Bronchial epithelial cell (primary cell): ENCODE results near the gene RALGDS. TPM values are rescaled to one million over a fixed set of nuclear protein-coding genes. Genes with fewer than 3 reads are reported as not detected.

Experiments used
- DNase-seq: peaks from one replicate; pipeline ENCODE4 v3.0.0-alpha.2; 2010; ENCODE audit warnings: low read depth
- FAIRE-seq: peaks from 2 replicates; lab custom pipeline; 2011; peaks lifted over from hg19 to GRCh38; lab: Jason Lieb, UNC
- H3K27me3 ChIP-seq: 2 replicates; pipeline ENCODE4 v1.5.1; 2011; ENCODE audit warnings: low read length; ENCODE audit not compliant: control insufficient read depth, insufficient read depth
- H3K36me3 ChIP-seq: 2 replicates; pipeline ENCODE4 v1.5.1; 2011; ENCODE audit warnings: low read length; ENCODE audit not compliant: control insufficient read depth, insufficient read depth
- H3K4me3 ChIP-seq: 2 replicates; pipeline ENCODE4 v1.5.1; 2011; ENCODE audit warnings: mild to moderate bottlenecking, low read depth, low read length, control low read depth
- CTCF ChIP-seq: IDR thresholded peaks from 2 replicates; pipeline ENCODE4 v1.5.1; 2011; ENCODE audit warnings: mild to moderate bottlenecking, moderate library complexity, low read length, control low read depth, inconsistent platforms; ENCODE audit not compliant: insufficient read depth, severe bottlenecking
- total RNA-seq: library from RNA; depleted of rRNA; stranded (reverse); fragments of >200 nt; gene quantifications from 2 replicates; pipeline ENCODE4 v1.2.1, GENCODE V29; 2014

RALGDS gene
- total RNA-seq, 1 donor from 2014 or later: 18.7 TPM

GRCh38 chr9:133128152-133128551 is 7.1 kb upstream of the RALGDS start:
- FAIRE-seq: no peak
- Histone ChIP-seq H3K36me3 (peaks cover 2% of the 10 kb centered on the region), H3K4me3 (no peak overlapping the region), H3K27me3 (no peaks in the 10 kb centered on the region)
- TF ChIP-seq CTCF: no peak
- DNase-seq: no peak

DNA sequence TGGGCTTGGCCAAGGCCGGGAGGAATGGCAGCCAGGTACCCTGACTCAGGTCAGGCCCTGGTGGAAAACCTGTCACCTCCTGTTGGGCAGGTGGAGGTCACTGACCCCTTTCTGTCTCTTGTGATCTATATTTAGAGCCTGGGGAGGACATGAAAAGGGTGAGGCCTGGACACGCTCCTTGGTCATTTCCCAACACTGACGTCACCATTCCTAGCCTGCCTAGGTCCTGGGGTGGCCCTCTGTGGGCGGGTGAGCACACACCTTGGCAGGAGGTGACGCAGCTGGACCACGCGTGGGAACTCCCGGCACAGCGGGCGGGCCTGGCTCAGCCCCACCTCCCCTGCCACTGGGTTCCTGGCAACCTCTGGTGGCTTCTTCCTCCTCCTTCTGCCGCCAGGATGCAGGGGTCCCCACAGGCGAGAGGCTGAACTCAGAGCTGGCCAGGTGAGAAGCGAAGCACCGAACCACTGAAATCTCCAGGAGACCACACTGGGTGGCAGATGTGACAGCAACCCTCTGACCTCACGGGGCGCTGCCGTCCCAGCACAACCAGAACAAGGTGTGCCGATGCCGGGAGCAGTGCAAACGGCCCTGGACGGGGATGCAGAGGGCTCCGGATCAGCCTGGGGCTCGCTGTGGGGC is 6.4 kb upstream of the RALGDS start:
- Histone ChIP-seq H3K36me3 (peaks cover 2% of the 10 kb centered on the region), H3K4me3 (no peak overlapping the region), H3K27me3 (no peaks in the 10 kb centered on the region)
- no peak for TF ChIP-seq CTCF
- DNase-seq: peak; percentile 95
- no peak for FAIRE-seq

DNA sequence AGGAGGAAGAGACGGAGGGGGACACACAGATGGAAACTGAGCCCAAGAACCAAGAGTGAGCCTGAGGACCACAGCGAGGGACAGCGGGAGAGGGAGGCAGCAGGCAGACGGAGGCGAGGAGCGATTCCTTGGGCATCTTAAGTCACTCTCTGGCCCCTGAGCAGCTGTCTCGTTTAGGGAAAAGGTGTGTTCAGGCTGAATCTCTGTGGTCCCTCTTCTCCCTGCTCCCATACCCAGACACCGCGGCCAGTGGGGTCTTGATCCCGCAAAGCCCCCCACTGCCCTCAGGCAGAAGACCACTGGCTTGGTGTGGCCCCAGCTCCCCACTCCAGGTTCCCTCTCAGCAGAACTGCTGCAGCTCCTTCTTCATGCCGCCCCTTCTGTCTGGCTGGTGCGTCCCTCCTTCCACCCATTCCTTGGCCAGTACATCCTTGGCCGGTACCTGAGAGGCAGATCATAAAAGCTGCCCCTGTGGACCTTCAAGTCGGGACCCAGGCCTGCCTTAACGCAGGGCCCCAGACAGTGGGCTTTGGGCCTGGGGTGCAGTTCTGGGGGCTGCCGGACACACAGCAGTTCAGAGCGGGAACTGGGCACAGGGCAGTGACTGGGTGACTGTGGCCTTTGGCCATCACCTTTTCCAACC is 5.8 kb upstream of the RALGDS start:
- Histone ChIP-seq H3K27me3 (no peaks in the 10 kb centered on the region), H3K4me3 (no peak overlapping the region), H3K36me3 (no peaks in the 10 kb centered on the region)
- FAIRE-seq: no peak
- no peak for DNase-seq
- no peak for TF ChIP-seq CTCF

DNA sequence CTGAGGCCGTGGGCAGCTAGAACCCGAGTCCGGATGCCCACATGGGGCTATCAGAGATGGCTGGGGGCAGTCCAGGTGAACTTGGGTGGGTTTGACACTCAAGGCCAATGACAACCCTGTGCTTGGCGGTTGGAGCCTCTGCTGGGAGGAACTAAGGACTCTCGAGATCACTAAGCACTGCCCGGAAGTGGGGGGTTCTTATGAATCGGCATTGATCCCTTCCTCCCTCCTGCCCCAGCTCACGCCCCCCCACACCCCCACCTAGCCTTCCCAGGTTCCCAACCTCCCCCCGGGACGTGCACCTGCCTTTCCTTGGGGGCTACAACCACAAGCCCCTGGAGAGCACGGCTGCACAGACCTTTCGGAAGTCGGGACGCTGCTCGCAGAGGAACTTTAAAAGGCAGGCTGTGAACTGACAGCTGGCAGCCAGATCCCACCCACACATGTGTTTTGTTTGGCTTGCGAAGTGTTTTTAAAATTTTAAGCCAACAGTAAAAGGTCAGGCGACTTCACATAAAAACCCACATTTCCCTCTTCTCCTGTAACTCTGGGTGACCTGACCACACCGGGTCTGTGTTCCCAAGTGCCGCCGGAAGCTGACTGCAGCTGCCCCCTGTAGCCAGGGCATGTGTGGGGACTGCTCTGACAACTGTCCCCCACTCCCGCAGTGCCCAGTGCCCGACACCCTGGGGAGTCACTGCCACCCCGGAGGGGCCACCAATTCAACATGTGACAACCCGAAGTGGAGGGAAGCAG is 5.1 kb upstream of the RALGDS start:
- no peak overlapping the region for H3K4me3 ChIP-seq
- FAIRE-seq (no peak), DNase-seq (no peak)
- H3K27me3 ChIP-seq: no peaks in the 10 kb centered on the region
- TF ChIP-seq CTCF: no peak
- no peaks in the 10 kb centered on the region for H3K36me3 ChIP-seq

DNA sequence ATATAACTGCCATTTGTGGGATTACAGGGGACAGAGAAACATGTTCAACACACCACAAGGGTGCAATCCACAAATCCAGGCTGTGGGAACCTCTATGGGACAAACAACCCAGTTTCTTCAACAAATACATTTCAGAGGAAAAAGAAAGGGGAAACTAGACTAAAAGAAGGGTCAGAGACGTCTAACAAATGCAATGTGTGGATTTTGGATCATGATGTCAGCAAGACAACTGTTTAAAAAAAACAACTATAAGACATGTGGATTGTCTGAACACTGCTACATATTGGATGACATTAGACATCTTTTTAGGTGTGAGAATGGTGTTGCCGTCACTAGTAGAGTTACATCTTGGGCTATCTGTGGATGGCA is 3.9 kb upstream of the RALGDS start:
- no peak for FAIRE-seq
- TF ChIP-seq CTCF: no peak

More for the DNA sequence above, 3.9 kb upstream of the RALGDS start:
- Histone ChIP-seq H3K27me3 (no peaks in the 10 kb centered on the region), H3K4me3 (no peak overlapping the region), H3K36me3 (no peaks in the 10 kb centered on the region)
- DNase-seq: no peak
